DND-41 (cell line): ENCODE data around the gene TMEM121.

ENCODE experiments used
- ATAC-seq: fragments of 200-7000 bp; cut with Tn5 transposase; 3 replicates; pipeline ENCODE4 v1.9.1; 2021; ENCODE audit warnings: low read depth; ENCODE audit not compliant: insufficient read depth
- DNase-seq: peaks from one replicate; pipeline ENCODE4 v3.0.0-alpha.2; 2020
- H2AFZ ChIP-seq: 2 replicates; pipeline ENCODE4 v1.6.0; 2012; ENCODE audit warnings: low read depth, low read length
- H3K27ac ChIP-seq: 2 replicates; pipeline ENCODE4 v1.5.1; 2012; ENCODE audit warnings: low read length, inconsistent platforms
- H3K27me3 ChIP-seq: fragments of 200-600 bp; sonication (generic); 2 replicates; pipeline ENCODE4 v1.6.0; 2012; ENCODE audit warnings: low read length, mild to moderate bottlenecking, inconsistent platforms; ENCODE audit not compliant: insufficient read depth, poor library complexity
- H3K36me3 ChIP-seq: 2 replicates; pipeline ENCODE4 v1.5.1; 2012; ENCODE audit warnings: low read length, inconsistent platforms; ENCODE audit not compliant: insufficient read depth
- H3K4me1 ChIP-seq: 2 replicates; pipeline ENCODE4 v1.5.1; 2012; ENCODE audit warnings: mild to moderate bottlenecking, low read length; ENCODE audit not compliant: insufficient read depth
- H3K4me2 ChIP-seq: 2 replicates; pipeline ENCODE4 v1.6.0; 2012; ENCODE audit warnings: mild to moderate bottlenecking, moderate library complexity, low read length, inconsistent platforms; ENCODE audit not compliant: insufficient read depth
- H3K4me3 ChIP-seq, 2 experiments: fragments of 200-600 bp in 1 of 2; shearing (Covaris generic) in 1 of 2; 2 replicates each; pipeline ENCODE4 v1.5.1; 2012 to 2016; ENCODE audit warnings: inconsistent platforms in 2 of 2, low read length in 2 of 2, mild to moderate bottlenecking in 2 of 2, low read depth in 1 of 2, moderate library complexity in 1 of 2
- H3K79me2 ChIP-seq: 2 replicates; pipeline ENCODE4 v1.6.0; 2012; ENCODE audit warnings: low read length, inconsistent platforms; ENCODE audit not compliant: insufficient read depth
- H3K9ac ChIP-seq: 2 replicates; pipeline ENCODE4 v1.6.0; 2012; ENCODE audit warnings: low read depth, mild to moderate bottlenecking, inconsistent platforms, low read length, moderate library complexity
- H3K9me3 ChIP-seq: 2 replicates; pipeline ENCODE4 v1.5.1; 2012; ENCODE audit warnings: low read length, moderate library complexity, mild to moderate bottlenecking, inconsistent platforms; ENCODE audit not compliant: insufficient read depth, severe bottlenecking
- H4K20me1 ChIP-seq: 2 replicates; pipeline ENCODE4 v1.6.0; 2012; ENCODE audit warnings: low read length; ENCODE audit not compliant: insufficient read depth
- CTCF ChIP-seq: IDR thresholded peaks from 2 replicates; pipeline ENCODE4 v1.5.1; 2012; ENCODE audit warnings: borderline replicate concordance, low read length, moderate library complexity, mild to moderate bottlenecking; ENCODE audit not compliant: poor library complexity, severe bottlenecking; ENCODE audit errors: extremely low read depth
- EZH2 ChIP-seq: IDR thresholded peaks from 3 replicates; pipeline ENCODE4 v1.6.1; 2012; ENCODE audit warnings: borderline replicate concordance, low read depth, mild to moderate bottlenecking, moderate library complexity, low read length, inconsistent platforms; ENCODE audit not compliant: severe bottlenecking

The TMEM121 gene

GRCh38 chr14:105491366-105491973 lies 34.9 kb upstream of the TMEM121 start:
- ATAC-seq: peak; percentile 8
- H3K4me1 ChIP-seq: peaks cover 45% of the 10 kb centered on the region
- DNase-seq: peak; percentile 87
- H3K27ac ChIP-seq: peak overlapping the region; percentile 83
- H3K9me3 ChIP-seq: no peaks in the 10 kb centered on the region
- peaks cover 13% of the 10 kb centered on the region for H3K79me2 ChIP-seq
- H3K27me3 ChIP-seq: no peaks in the 10 kb centered on the region
- H3K4me2 ChIP-seq: peak overlapping the region; percentile 67
- TF ChIP-seq EZH2 (no peak), CTCF (no peak)
- peak overlapping the region; percentile 66 to 77; a peak in 3 of 4 replicates for H3K4me3 ChIP-seq
- H4K20me1 ChIP-seq: peaks cover 41% of the 10 kb centered on the region
- peak overlapping the region; percentile 76 for H2AFZ ChIP-seq
- H3K9ac ChIP-seq: peak overlapping the region; percentile 94
- peaks cover 27% of the 10 kb centered on the region for H3K36me3 ChIP-seq

GRCh38 chr14:105492031-105492970 lies 34.1 kb upstream of the TMEM121 start:
- peak overlapping the region; percentile 94 for H3K9ac ChIP-seq
- DNase-seq (no peak), ATAC-seq (no peak)
- H3K27ac ChIP-seq: no peak overlapping the region; the same call in 1 of the 2 replicates
- no peaks in the 10 kb centered on the region for H3K9me3 ChIP-seq
- TF ChIP-seq CTCF: no peak
- TF ChIP-seq EZH2: no peak
- peak overlapping the region; percentile 66 to 77; a peak in 3 of 4 replicates for H3K4me3 ChIP-seq
- peaks cover 46% of the 10 kb centered on the region for H4K20me1 ChIP-seq
- H3K36me3 ChIP-seq: peaks cover 33% of the 10 kb centered on the region
- H2AFZ ChIP-seq: no peak overlapping the region
- peaks cover 43% of the 10 kb centered on the region for H3K4me1 ChIP-seq
- peak overlapping the region; percentile 67 for H3K4me2 ChIP-seq
- H3K27me3 ChIP-seq: no peaks in the 10 kb centered on the region
- peaks cover 13% of the 10 kb centered on the region for H3K79me2 ChIP-seq

GRCh38 chr14:105492971-105493871 lies 33.2 kb upstream of the TMEM121 start:
- peaks cover 41% of the 10 kb centered on the region for H3K36me3 ChIP-seq

More at GRCh38 chr14:105492971-105493871, 33.2 kb upstream of the TMEM121 start:
- Histone ChIP-seq H4K20me1 (peaks cover 50% of the 10 kb centered on the region), H3K4me2 (peak overlapping the region; percentile 67; the same call in 1 of the 2 replicates), H3K27me3 (no peaks in the 10 kb centered on the region), H3K4me1 (peaks cover 36% of the 10 kb centered on the region), H3K27ac (no peak overlapping the region), H3K9ac (no peak overlapping the region), H3K9me3 (no peaks in the 10 kb centered on the region), H3K4me3 (no peak overlapping the region), H2AFZ (no peak overlapping the region), H3K79me2 (peaks cover 13% of the 10 kb centered on the region)
- no peak for TF ChIP-seq EZH2
- peak; percentile 28 for TF ChIP-seq CTCF
- ATAC-seq: no peak
- no peak for DNase-seq
